Measurements from ENCODE around the gene CHST15.

Gene CHST15

GRCh38 chr10:124057601-124058000 is 35.8 kb downstream of the CHST15 start:
- H3K79me2 ChIP-seq (ENCODE audit: insufficient read depth, low read length): no peaks in the 10 kb centered on the region
- no peaks in the 10 kb centered on the region for H3K27me3 ChIP-seq (ENCODE audit: insufficient read depth, low read length, poor library complexity, severe bottlenecking)
- H2AFZ ChIP-seq (ENCODE audit: low read length): no peak overlapping the region
- H3K9me3 ChIP-seq (ENCODE audit: insufficient read depth, low read depth, low read length): no peaks in the 10 kb centered on the region
- H3K36me3 ChIP-seq (ENCODE audit: insufficient read depth, low read length): no peaks in the 10 kb centered on the region
- H3K9ac ChIP-seq (ENCODE audit: low read depth, low read length, poor library complexity, severe bottlenecking): no peak overlapping the region
- H4K20me1 ChIP-seq (ENCODE audit: insufficient read depth, low read length, poor library complexity, severe bottlenecking): no peaks in the 10 kb centered on the region
- H3K4me2 ChIP-seq (ENCODE audit: low read depth, low read length, poor library complexity, severe bottlenecking): no peak overlapping the region
- no peaks in the 10 kb centered on the region for H3K9me2 ChIP-seq (replicated peaks; ENCODE audit: low read depth, low read length)
- H3K4me1 ChIP-seq (ENCODE audit: insufficient read depth, low read length, poor library complexity, severe bottlenecking): peaks cover 5% of the 10 kb centered on the region
- no peak for TF ChIP-seq EZH2phosphoT487 (IDR thresholded peaks at IDR 0.05; ENCODE audit: borderline replicate concordance)
- TF ChIP-seq, protein P1, sequence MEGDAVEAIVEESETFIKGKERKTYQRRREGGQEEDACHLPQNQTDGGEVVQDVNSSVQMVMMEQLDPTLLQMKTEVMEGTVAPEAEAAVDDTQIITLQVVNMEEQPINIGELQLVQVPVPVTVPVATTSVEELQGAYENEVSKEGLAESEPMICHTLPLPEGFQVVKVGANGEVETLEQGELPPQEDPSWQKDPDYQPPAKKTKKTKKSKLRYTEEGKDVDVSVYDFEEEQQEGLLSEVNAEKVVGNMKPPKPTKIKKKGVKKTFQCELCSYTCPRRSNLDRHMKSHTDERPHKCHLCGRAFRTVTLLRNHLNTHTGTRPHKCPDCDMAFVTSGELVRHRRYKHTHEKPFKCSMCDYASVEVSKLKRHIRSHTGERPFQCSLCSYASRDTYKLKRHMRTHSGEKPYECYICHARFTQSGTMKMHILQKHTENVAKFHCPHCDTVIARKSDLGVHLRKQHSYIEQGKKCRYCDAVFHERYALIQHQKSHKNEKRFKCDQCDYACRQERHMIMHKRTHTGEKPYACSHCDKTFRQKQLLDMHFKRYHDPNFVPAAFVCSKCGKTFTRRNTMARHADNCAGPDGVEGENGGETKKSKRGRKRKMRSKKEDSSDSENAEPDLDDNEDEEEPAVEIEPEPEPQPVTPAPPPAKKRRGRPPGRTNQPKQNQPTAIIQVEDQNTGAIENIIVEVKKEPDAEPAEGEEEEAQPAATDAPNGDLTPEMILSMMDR (conservative IDR thresholded peaks at IDR 0.05; ENCODE audit: low read length): no peak
- no peaks in the 10 kb centered on the region for H3F3A ChIP-seq (ENCODE audit: low read depth)
- no peak overlapping the region for H3K4me3 ChIP-seq (ENCODE audit: low read length, poor library complexity, severe bottlenecking)

DNA sequence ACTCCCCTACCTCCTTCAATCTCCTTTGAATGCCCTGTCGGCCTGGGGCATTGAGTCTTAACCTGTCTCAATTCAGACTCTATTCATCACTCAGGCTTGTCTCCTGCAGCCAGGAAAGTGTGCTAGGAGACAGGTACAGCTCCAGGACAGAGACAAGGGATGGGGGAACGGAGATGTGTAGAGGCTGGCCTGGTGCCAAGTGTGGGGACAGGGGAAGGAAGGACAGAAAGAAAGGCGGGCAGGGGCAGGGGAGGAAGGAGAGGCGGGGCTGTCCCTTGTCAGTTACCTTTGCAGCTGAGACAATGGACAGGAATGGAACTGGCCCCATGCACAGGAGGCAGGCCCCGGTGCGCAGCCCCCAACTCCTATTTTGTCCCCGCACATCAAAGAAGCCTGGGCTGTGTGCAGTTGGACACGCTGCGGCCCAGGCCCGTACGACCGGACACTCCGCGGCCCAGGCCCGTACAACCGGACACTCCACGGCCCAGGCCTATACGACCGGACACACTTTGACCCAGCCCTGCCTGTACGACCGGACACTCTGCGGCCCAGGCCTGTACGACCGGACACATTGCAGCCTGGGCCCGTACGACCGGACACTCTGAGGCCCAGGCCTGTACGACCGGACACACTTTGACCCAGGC is 36.9 kb downstream of the CHST15 start:
- no peak overlapping the region for H3K9ac ChIP-seq (ENCODE audit: low read depth, low read length, poor library complexity, severe bottlenecking)

GRCh38 chr10:124053971-124054370 is 39.4 kb downstream of the CHST15 start:
- Histone ChIP-seq H2AFZ (ENCODE audit: low read length) (no peak overlapping the region), H3K9ac (ENCODE audit: low read depth, low read length, poor library complexity, severe bottlenecking) (no peak overlapping the region), H3K9me3 (ENCODE audit: insufficient read depth, low read depth, low read length) (no peaks in the 10 kb centered on the region), H3K9me2 (replicated peaks; ENCODE audit: low read depth, low read length) (no peaks in the 10 kb centered on the region), H3K4me1 (ENCODE audit: insufficient read depth, low read length, poor library complexity, severe bottlenecking) (peaks cover 5% of the 10 kb centered on the region), H3K4me3 (ENCODE audit: low read length, poor library complexity, severe bottlenecking) (no peak overlapping the region), H3K27me3 (ENCODE audit: insufficient read depth, low read length, poor library complexity, severe bottlenecking) (no peaks in the 10 kb centered on the region), H4K20me1 (ENCODE audit: insufficient read depth, low read length, poor library complexity, severe bottlenecking) (no peaks in the 10 kb centered on the region), H3K4me2 (ENCODE audit: low read depth, low read length, poor library complexity, severe bottlenecking) (peak overlapping the region; percentile 38), H3K79me2 (ENCODE audit: insufficient read depth, low read length) (no peaks in the 10 kb centered on the region), H3K36me3 (ENCODE audit: insufficient read depth, low read length) (no peaks in the 10 kb centered on the region), H3F3A (ENCODE audit: low read depth) (no peaks in the 10 kb centered on the region)
- TF ChIP-seq, protein P1 (conservative IDR thresholded peaks at IDR 0.05; ENCODE audit: low read length): no peak
- no peak for TF ChIP-seq EZH2phosphoT487 (IDR thresholded peaks at IDR 0.05; ENCODE audit: borderline replicate concordance)

More for the DNA sequence above, 36.9 kb downstream of the CHST15 start:
- Histone ChIP-seq H3K4me2 (ENCODE audit: low read depth, low read length, poor library complexity, severe bottlenecking) (no peak overlapping the region), H3K79me2 (ENCODE audit: insufficient read depth, low read length) (no peaks in the 10 kb centered on the region), H3K9me2 (replicated peaks; ENCODE audit: low read depth, low read length) (no peaks in the 10 kb centered on the region), H3K36me3 (ENCODE audit: insufficient read depth, low read length) (no peaks in the 10 kb centered on the region), H3K4me1 (ENCODE audit: insufficient read depth, low read length, poor library complexity, severe bottlenecking) (peaks cover 5% of the 10 kb centered on the region), H3K27me3 (ENCODE audit: insufficient read depth, low read length, poor library complexity, severe bottlenecking) (no peaks in the 10 kb centered on the region), H3K9me3 (ENCODE audit: insufficient read depth, low read depth, low read length) (no peaks in the 10 kb centered on the region), H3K4me3 (ENCODE audit: low read length, poor library complexity, severe bottlenecking) (no peak overlapping the region), H3F3A (ENCODE audit: low read depth) (no peaks in the 10 kb centered on the region), H2AFZ (ENCODE audit: low read length) (no peak overlapping the region), H4K20me1 (ENCODE audit: insufficient read depth, low read length, poor library complexity, severe bottlenecking) (no peaks in the 10 kb centered on the region)
- no peak for TF ChIP-seq EZH2phosphoT487 (IDR thresholded peaks at IDR 0.05; ENCODE audit: borderline replicate concordance)
- TF ChIP-seq, protein P1 (conservative IDR thresholded peaks at IDR 0.05; ENCODE audit: low read length): no peak

All from Loucy (cell line).